Posterior vena cava (tissue), 2 donors: ENCODE measurements around the gene PTPRN. TPM values are rescaled to one million over a fixed set of nuclear protein-coding genes. Genes with fewer than 3 reads are reported as not detected.
"Not testable (repeated sequence)": the region's sequence is repeated elsewhere in the genome, so short reads cannot be mapped to it uniquely, and the experiment has no call there.

ENCODE experiments used
- DNase-seq: peaks from one replicate; pipeline ENCODE4 v3.0.0-alpha.2; 2020; ENCODE audit warnings: low spot score
- intact Hi-C, 2 donors: fragments of 100-400 bp; cut with DNase I; formaldehyde crosslinking; loops; one replicate each; pipeline versions ENCODE4 v1.14.1 to v1.14.2; 2022 to 2023
- total RNA-seq, 2 donors: library from RNA; stranded (reverse); fragmentation: NEBNext Ultra II Directional; extraction: Animal tissue kit (Norgen Biotek cat#: 25700); gene quantifications; one replicate each; pipeline ENCODE4 v1.2.1, GENCODE V29; 2021
- donor health status: DM: yes; HTN: yes; CAD: no.
- donor health status: DM: yes; HTN: yes; CAD: no.

The PTPRN gene
- total RNA-seq, 2 donors from 2014 or later: not detected

- peak; percentile 64 for DNase-seq
- intact Hi-C loops: no loop called here
These were observed 18.6 kb downstream of the PTPRN start for GRCh38 chr2:219290381-219291171.

- peak; percentile 93 for DNase-seq
- intact Hi-C loops: no loop called here
These were observed 19.5 kb downstream of the PTPRN start for GRCh38 chr2:219289537-219290361.

- DNase-seq: no peak
- intact Hi-C loops: no loop called here
These were observed 20.0 kb downstream of the PTPRN start for GRCh38 chr2:219289195-219289536.

- intact Hi-C loops: no loop called here
These were observed 21.5 kb downstream of the PTPRN start for GRCh38 chr2:219287580-219288265.

GRCh38 chr2:219287116-219287440, 22.1 kb downstream of the PTPRN start:
- DNase-seq, intact Hi-C loops: not testable (repeated sequence)

More at GRCh38 chr2:219287580-219288265, 21.5 kb downstream of the PTPRN start:
- peak; percentile 61 for DNase-seq

- intact Hi-C loops: no loop called here
- DNase-seq: peak; percentile 68
These were observed 22.6 kb downstream of the PTPRN start for GRCh38 chr2:219286436-219287115.

GRCh38 chr2:219285894-219286425, 23.2 kb downstream of the PTPRN start:
- intact Hi-C loops: no loop called here
- peak; percentile 69 for DNase-seq

GRCh38 chr2:219285373-219285735, 23.8 kb downstream of the PTPRN start:
- intact Hi-C loops: no loop called here

GRCh38 chr2:219284501-219285372, 24.5 kb downstream of the PTPRN start:
- intact Hi-C loops: no loop called here
- peak; percentile 80 for DNase-seq

More at GRCh38 chr2:219285373-219285735, 23.8 kb downstream of the PTPRN start:
- DNase-seq: no peak

GRCh38 chr2:219282943-219283581, 26.1 kb downstream of the PTPRN start:
- intact Hi-C loops: no loop called here
- peak; percentile 71 for DNase-seq

GRCh38 chr2:219282375-219282774, 26.8 kb downstream of the PTPRN start:
- no peak for DNase-seq
- intact Hi-C loops: no loop called here

- DNase-seq: peak; percentile 59
- intact Hi-C loops: no loop called here
These were observed 27.6 kb downstream of the PTPRN start for GRCh38 chr2:219281588-219281987.

- intact Hi-C loops: no loop called here
- peak; percentile 29 for DNase-seq
These were observed 28.6 kb downstream of the PTPRN start for GRCh38 chr2:219280651-219281050.

GRCh38 chr2:219279916-219280516, 29.2 kb downstream of the PTPRN start:
- intact Hi-C loops: loop anchor here in 1 of 2 donors (2.0 kb wide), 1 partner anchor 15 kb away; no protein-coding TSS in a partner anchor
- peak; percentile 72 for DNase-seq

- peak; percentile 100 for DNase-seq
- intact Hi-C loops: loop anchor here in 1 of 2 donors (2.0 kb wide), 1 partner anchor 15 kb away; no protein-coding TSS in a partner anchor
These were observed 29.9 kb downstream of the PTPRN start, which contains the start of gene DNAJB2 for GRCh38 chr2:219279151-219279915. Gene DNAJB2, plus strand, starts transcription at chr2:219279366. Its CDS starts 468 bp downstream, at chr2:219279834.

- DNase-seq: no peak
- intact Hi-C loops: loop anchor here in 1 of 2 donors (2.0 kb wide), 1 partner anchor 16 kb away; no protein-coding TSS in a partner anchor
These were observed 30.5 kb downstream of the PTPRN start for GRCh38 chr2:219278655-219279150.
